ENCODE results near the gene SUN5. TPM values are rescaled to one million over a fixed set of nuclear protein-coding genes. Genes with fewer than 3 reads are reported as not detected.

SUN5 gene
- polyA plus RNA-seq, 2 of the 4 experiments (the other 2 are of a cell fraction): not detected

GRCh38 chr20:32997431-32997830 is 6.8 kb downstream of the SUN5 start:
- Histone ChIP-seq H3K27ac (no peak overlapping the region), H3K9me3 (peaks cover 14% of the 10 kb centered on the region), H3K4me2 (no peak overlapping the region), H3K4me1 (no peaks in the 10 kb centered on the region), H3K4me3 (no peak overlapping the region)
- no peak for ATAC-seq
- TF ChIP-seq CTCF (IDR thresholded peaks at IDR 0.05) (no peak), SREBF2 (IDR thresholded peaks at IDR 0.05) (no peak), MAZ (IDR thresholded peaks at IDR 0.05; ENCODE audit: borderline replicate concordance, low read depth, low read length) (no peak), TFCP2L1 (CRISPR knock-in tag; IDR thresholded peaks at IDR 0.05) (no peak), ZNF302 (CRISPR knock-in tag; IDR thresholded peaks at IDR 0.05) (no peak), CHD4 (IDR thresholded peaks at IDR 0.05; ENCODE audit: borderline replicate concordance) (no peak), NFE2L2 (conservative IDR thresholded peaks at IDR 0.05; ENCODE audit: low read length) (no peak), RFX5 (IDR thresholded peaks at IDR 0.05) (no peak), E2F6 (IDR thresholded peaks at IDR 0.05; ENCODE audit: borderline replicate concordance, low read depth) (no peak), FOSL2 (IDR thresholded peaks at IDR 0.05) (no peak), FOSL2 (CRISPR knock-in tag; IDR thresholded peaks at IDR 0.05) (no peak), POLR2AphosphoS2 (conservative IDR thresholded peaks at IDR 0.05; ENCODE audit: low read length) (no peak), HDAC2 (IDR thresholded peaks at IDR 0.05) (no peak), NPAS2 (CRISPR knock-in tag; IDR thresholded peaks at IDR 0.05; ENCODE audit: borderline replicate concordance) (no peak), TP53 (CRISPR knock-in tag; IDR thresholded peaks at IDR 0.05) (no peak), HOXA7 (CRISPR knock-in tag; IDR thresholded peaks at IDR 0.05) (no peak), GATA3 (IDR thresholded peaks at IDR 0.05; ENCODE audit: borderline replicate concordance) (no peak), RAD21 (conservative IDR thresholded peaks at IDR 0.05 in 1 of 2, IDR thresholded peaks at IDR 0.05 in 1 of 2) (no peak), NR3C1 (IDR thresholded peaks at IDR 0.05) (no peak)
- ChIA-PET POLR2A (no interaction called here), CTCF (interaction anchor here (1.8 kb wide), 1 partner anchor 11 kb away, joined by 4 read pairs; no protein-coding TSS in a partner anchor)
- 0% methylated on average over 2 of the region's 2 CpGs for WGBS (ENCODE audit: missing lambda C conversion rate)
- FAIRE-seq: no peak
- DNase-seq (ENCODE audit: low read depth in 1 of 2, low spot score in 1 of 2): no peak

GRCh38 chr20:32995802-32996201 is 8.4 kb downstream of the SUN5 start:
- FAIRE-seq: no peak

More at GRCh38 chr20:32995802-32996201, 8.4 kb downstream of the SUN5 start:
- ChIA-PET POLR2A (no interaction called here), CTCF (interaction anchor here (1.3 to 1.8 kb wide), 3 partner anchors 9 to 16 kb away, joined by 3 to 5 read pairs (median 5); no protein-coding TSS in a partner anchor)
- Histone ChIP-seq H3K27ac (no peak overlapping the region), H3K4me1 (no peaks in the 10 kb centered on the region), H3K9me3 (peaks cover 14% of the 10 kb centered on the region), H3K4me3 (no peak overlapping the region), H3K4me2 (no peak overlapping the region)
- TF ChIP-seq REST (IDR thresholded peaks at IDR 0.05) (no peak), CHD2 (IDR thresholded peaks at IDR 0.05; ENCODE audit: low read length, partially characterized antibody) (no peak), PBX3 (IDR thresholded peaks at IDR 0.05) (no peak), USF2 (IDR thresholded peaks at IDR 0.05) (no peak), HOXB13 (CRISPR knock-in tag; IDR thresholded peaks at IDR 0.05; ENCODE audit: low read depth) (no peak), EHF (CRISPR knock-in tag; IDR thresholded peaks at IDR 0.05) (no peak), SREBF2 (IDR thresholded peaks at IDR 0.05) (no peak), MYC (IDR thresholded peaks at IDR 0.05; ENCODE audit: borderline replicate concordance, low read length) (no peak), HES2 (IDR thresholded peaks at IDR 0.05) (no peak), POLR2A (IDR thresholded peaks at IDR 0.05; ENCODE audit: low read length) (no peak), RAD21 (conservative IDR thresholded peaks at IDR 0.05 in 1 of 2, IDR thresholded peaks at IDR 0.05 in 1 of 2) (no peak), E2F6 (IDR thresholded peaks at IDR 0.05; ENCODE audit: borderline replicate concordance, low read depth) (no peak), NR3C1 (IDR thresholded peaks at IDR 0.05) (no peak), FOSL2 (IDR thresholded peaks at IDR 0.05) (no peak), FOSL2 (CRISPR knock-in tag; IDR thresholded peaks at IDR 0.05) (no peak), HEYL (CRISPR knock-in tag; IDR thresholded peaks at IDR 0.05) (no peak), POLR2AphosphoS2 (conservative IDR thresholded peaks at IDR 0.05; ENCODE audit: low read length) (no peak), HDAC2 (IDR thresholded peaks at IDR 0.05) (no peak), EHMT2 (IDR thresholded peaks at IDR 0.05; ENCODE audit: low read depth) (no peak), SMC3 (IDR thresholded peaks at IDR 0.05) (no peak)
- no peak for ATAC-seq
- no peak for DNase-seq (ENCODE audit: low read depth in 1 of 2, low spot score in 1 of 2)

Measured in A549 (cell line).